SIG-M5 treated with dmso at 0.1 percent for 504 hours (cell line): ENCODE data around the gene TRIM47.
A peak's percentile ranks its signal among the peaks of the same experiment; 100 is the strongest.
"Not testable (repeated sequence)": the region's sequence is repeated elsewhere in the genome, so short reads cannot be mapped to it uniquely, and the experiment has no call there.

ENCODE experiments used
- DNase-seq: peaks from one replicate; lab custom pipeline; 2025; ENCODE audit not compliant: unreplicated experiment; lab: John Stamatoyannopoulos, UW

TRIM47 gene

GRCh38 chr17:75872434-75873351 lies 5.7 kb downstream of the TRIM47 start:
- peak; percentile 19 for DNase-seq

- not testable (repeated sequence) for DNase-seq
These were observed 8.2 kb downstream of the TRIM47 start for GRCh38 chr17:75870228-75870627.

GRCh38 chr17:75869282-75870141 lies 8.9 kb downstream of the TRIM47 start:
- no peak for DNase-seq

GRCh38 chr17:75868730-75869281 lies 9.6 kb downstream of the TRIM47 start:
- DNase-seq, result not testable (repeated sequence)

- not testable (repeated sequence) for DNase-seq
These were observed 12.8 kb downstream of the TRIM47 start for GRCh38 chr17:75865404-75866188.

- DNase-seq, result not testable (repeated sequence)
These were observed 13.5 kb downstream of the TRIM47 start for GRCh38 chr17:75864887-75865286.

GRCh38 chr17:75864448-75864871 lies 13.9 kb downstream of the TRIM47 start:
- DNase-seq, result peak; percentile 66

GRCh38 chr17:75861927-75862317 lies 16.5 kb downstream of the TRIM47 start:
- peak; percentile 24 for DNase-seq

GRCh38 chr17:75859358-75859757 lies 19.0 kb downstream of the TRIM47 start:
- DNase-seq, result not testable (repeated sequence)

- DNase-seq, result peak; percentile 61
These were observed 22.2 kb downstream of the TRIM47 start for GRCh38 chr17:75856062-75856756.

- peak; percentile 100 for DNase-seq
These were observed 22.9 kb downstream of the TRIM47 start, which contains the start of gene WBP2 for GRCh38 chr17:75855310-75856061. TSS of gene WBP2 (minus strand) at chr17:75855335. CDS start at chr17:75855297, 38 bp downstream.

GRCh38 chr17:75854881-75855309 lies 23.5 kb downstream of the TRIM47 start:
- DNase-seq, result no peak

- DNase-seq, result no peak
These were observed 24.2 kb downstream of the TRIM47 start for GRCh38 chr17:75854101-75854748.

- DNase-seq, result no peak
These were observed 24.9 kb downstream of the TRIM47 start for GRCh38 chr17:75853433-75853832.

GRCh38 chr17:75851693-75851991 lies 26.7 kb downstream of the TRIM47 start:
- DNase-seq, result not testable (repeated sequence)

GRCh38 chr17:75850928-75851692 lies 27.3 kb downstream of the TRIM47 start:
- no peak for DNase-seq

GRCh38 chr17:75849724-75850123 lies 28.7 kb downstream of the TRIM47 start:
- DNase-seq, result no peak

GRCh38 chr17:75849279-75849646 lies 29.1 kb downstream of the TRIM47 start:
- no peak for DNase-seq
